Ishikawa (cell line): ENCODE data around the gene HOXB3.

Experiments
- CEBPB ChIP-seq: IDR thresholded peaks from 2 replicates; pipeline ENCODE4 v1.6.1; 2012
- CREB1 ChIP-seq: IDR thresholded peaks from 2 replicates; pipeline ENCODE4 v1.6.1; 2012; ENCODE audit warnings: low read depth
- EGR1 ChIP-seq: IDR thresholded peaks from 2 replicates; pipeline ENCODE4 v1.6.1; 2012
- EP300 ChIP-seq: IDR thresholded peaks from 2 replicates; pipeline ENCODE4 v1.6.1; 2012; ENCODE audit warnings: borderline replicate concordance
- FOXM1 ChIP-seq: IDR thresholded peaks from 2 replicates; pipeline ENCODE4 v1.6.1; 2012; ENCODE audit warnings: low read depth, borderline replicate concordance
- NFIC ChIP-seq: IDR thresholded peaks from 2 replicates; pipeline ENCODE4 v1.6.1; 2012
- RAD21 ChIP-seq: IDR thresholded peaks from 2 replicates; pipeline ENCODE4 v1.6.1; 2012; ENCODE audit warnings: low read depth
- REST ChIP-seq: IDR thresholded peaks from 2 replicates; pipeline ENCODE4 v1.6.1; 2012; ENCODE audit warnings: low read depth, mild to moderate bottlenecking
- TAF1 ChIP-seq: IDR thresholded peaks from 2 replicates; pipeline ENCODE4 v1.6.1; 2012; ENCODE audit warnings: low read depth, mild to moderate bottlenecking
- TCF12 ChIP-seq: IDR thresholded peaks from 2 replicates; pipeline ENCODE4 v1.6.1; 2012; ENCODE audit warnings: low read depth
- TEAD4 ChIP-seq: IDR thresholded peaks from 2 replicates; pipeline ENCODE4 v1.6.1; 2012
- YY1 ChIP-seq: IDR thresholded peaks from 2 replicates; pipeline ENCODE4 v1.6.1; 2012; ENCODE audit warnings: low read depth
- ZBTB7A ChIP-seq: IDR thresholded peaks from 2 replicates; pipeline ENCODE4 v1.6.1; 2012; ENCODE audit warnings: low read depth
- TF ChIP-seq, protein P1 (sequence below): IDR thresholded peaks from 2 replicates; pipeline ENCODE4 v1.6.1; 2012
- TF ChIP-seq, protein P2 (sequence below): IDR thresholded peaks from 2 replicates; pipeline ENCODE4 v1.6.1; 2012

Gene HOXB3

DNA sequence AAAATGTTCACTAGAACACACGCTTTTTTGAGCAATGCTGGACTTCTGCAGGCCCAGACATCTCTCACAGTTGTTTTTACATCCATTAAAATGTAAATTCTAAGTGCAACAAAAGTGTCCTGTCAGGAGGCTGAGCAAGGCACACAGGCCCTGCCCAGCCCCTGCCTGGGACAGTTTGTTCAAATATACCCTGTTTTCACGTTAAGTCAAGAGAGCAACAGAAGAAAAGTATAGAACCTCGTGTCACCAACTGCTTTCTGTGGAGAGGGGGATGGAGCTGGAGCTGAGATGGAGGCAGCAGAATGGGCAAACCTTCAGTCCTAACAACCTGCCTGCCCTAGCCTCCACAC, 40.8 kb downstream of the HOXB3 start:
- TF ChIP-seq, protein P1, sequence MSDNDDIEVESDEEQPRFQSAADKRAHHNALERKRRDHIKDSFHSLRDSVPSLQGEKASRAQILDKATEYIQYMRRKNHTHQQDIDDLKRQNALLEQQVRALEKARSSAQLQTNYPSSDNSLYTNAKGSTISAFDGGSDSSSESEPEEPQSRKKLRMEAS, result no peak
- TF ChIP-seq NFIC, result no peak
- TF ChIP-seq EP300, result no peak
- TF ChIP-seq TCF12, result no peak
- no peak for TF ChIP-seq CREB1

DNA sequence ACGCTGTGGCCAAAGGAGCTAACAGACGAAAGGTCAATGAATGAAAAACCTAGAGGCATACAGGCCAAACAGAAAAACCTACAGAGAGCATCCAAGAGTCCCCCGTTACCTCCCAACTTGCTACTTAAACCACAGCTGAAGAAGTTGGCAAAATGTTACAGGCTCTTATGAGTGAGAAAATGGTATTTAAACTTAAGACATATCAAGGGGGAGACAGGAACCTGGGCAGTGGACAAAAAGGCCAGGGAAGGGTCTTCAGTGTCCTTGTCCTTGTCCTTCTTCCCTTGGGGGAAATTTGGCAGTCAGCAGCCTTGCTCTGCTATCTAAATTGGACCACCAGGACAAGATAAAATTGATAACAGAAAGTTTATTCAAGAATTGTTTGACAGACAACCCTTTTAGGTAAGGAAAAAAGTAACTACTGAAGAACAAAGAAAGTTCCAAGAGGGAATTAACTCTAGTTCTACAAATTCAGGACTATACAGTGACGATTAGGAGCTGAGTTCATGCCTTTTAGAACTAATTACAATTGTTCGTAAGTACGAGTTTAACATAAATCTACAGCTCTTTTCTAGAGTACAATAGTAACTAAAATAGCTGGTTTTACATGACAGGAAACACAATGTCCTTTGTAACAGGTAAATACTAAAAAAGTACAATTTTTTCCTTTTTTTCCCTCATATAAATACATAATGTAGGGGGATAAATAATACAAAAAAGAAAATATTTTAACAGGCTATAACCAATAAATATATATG, 41.3 kb downstream of the HOXB3 start:
- TF ChIP-seq, protein P2, sequence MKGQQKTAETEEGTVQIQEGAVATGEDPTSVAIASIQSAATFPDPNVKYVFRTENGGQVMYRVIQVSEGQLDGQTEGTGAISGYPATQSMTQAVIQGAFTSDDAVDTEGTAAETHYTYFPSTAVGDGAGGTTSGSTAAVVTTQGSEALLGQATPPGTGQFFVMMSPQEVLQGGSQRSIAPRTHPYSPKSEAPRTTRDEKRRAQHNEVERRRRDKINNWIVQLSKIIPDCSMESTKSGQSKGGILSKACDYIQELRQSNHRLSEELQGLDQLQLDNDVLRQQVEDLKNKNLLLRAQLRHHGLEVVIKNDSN, result no peak
- TF ChIP-seq, protein P1, result no peak
- no peak for TF ChIP-seq ZBTB7A
- no peak for TF ChIP-seq RAD21
- TF ChIP-seq TCF12, result no peak
- no peak for TF ChIP-seq CEBPB
- TF ChIP-seq EGR1, result no peak
- no peak for TF ChIP-seq TEAD4
- no peak for TF ChIP-seq FOXM1
- no peak for TF ChIP-seq TAF1
- no peak for TF ChIP-seq YY1
- no peak for TF ChIP-seq CREB1
- TF ChIP-seq EP300, result no peak
- no peak for TF ChIP-seq NFIC
- TF ChIP-seq REST, result no peak

- TF ChIP-seq TCF12, result no peak
- TF ChIP-seq NFIC, result no peak; the same call in 1 of the 2 replicates
- TF ChIP-seq, protein P2, result peak; percentile 43
- no peak for TF ChIP-seq YY1
- TF ChIP-seq FOXM1, result no peak
- no peak for TF ChIP-seq TAF1
- no peak for TF ChIP-seq REST
- TF ChIP-seq ZBTB7A, result no peak
- TF ChIP-seq CEBPB, result no peak
These were observed 42.1 kb downstream of the HOXB3 start for GRCh38 chr17:48547808-48548522.

GRCh38 chr17:48546924-48547807, 42.9 kb downstream of the HOXB3 start:
- TF ChIP-seq RAD21 (no peak), TAF1 (no peak), NFIC (peak; percentile 45; the same call in 1 of the 2 replicates), TCF12 (peak; percentile 28; the same call in 1 of the 2 replicates), TEAD4 (0 out of 2 replicates have a peak, but pooled peaks have one; percentile 22), REST (no peak), EGR1 (no peak), ZBTB7A (no peak), CEBPB (no peak), EP300 (peak; percentile 32; the same call in 1 of the 2 replicates), FOXM1 (no peak)
- TF ChIP-seq, protein P2, result no peak
- TF ChIP-seq, protein P1, result no peak
